GM10266 (cell line): ENCODE data around the gene DSCAML1.

ENCODE experiments used
- DNase-seq: peaks from one replicate; pipeline ENCODE4 v3.0.0; 2012; ENCODE audit errors: extremely low spot score
- CTCF ChIP-seq: IDR thresholded peaks from 2 replicates; pipeline ENCODE4 v1.5.1; 2012; ENCODE audit warnings: mild to moderate bottlenecking, low read depth; ENCODE audit not compliant: control insufficient read depth, insufficient read depth; ENCODE audit errors: missing control alignments

The DSCAML1 gene

GRCh38 chr11:117444711-117445658, 352.0 kb downstream of the DSCAML1 start:
- no peak for TF ChIP-seq CTCF
- no peak for DNase-seq

GRCh38 chr11:117444256-117444655, 352.8 kb downstream of the DSCAML1 start:
- DNase-seq, result no peak
- TF ChIP-seq CTCF, result no peak

- peak; percentile 59 for DNase-seq
- peak; percentile 61 for TF ChIP-seq CTCF
Measured at GRCh38 chr11:117443266-117444186, 353.5 kb downstream of the DSCAML1 start.

GRCh38 chr11:117442869-117443239, 354.2 kb downstream of the DSCAML1 start:
- DNase-seq, result no peak
- no peak for TF ChIP-seq CTCF

GRCh38 chr11:117442049-117442868, 354.8 kb downstream of the DSCAML1 start:
- no peak for TF ChIP-seq CTCF

GRCh38 chr11:117441146-117441975, 355.7 kb downstream of the DSCAML1 start:
- TF ChIP-seq CTCF, result no peak

More at GRCh38 chr11:117442049-117442868, 354.8 kb downstream of the DSCAML1 start:
- DNase-seq, result no peak

More at GRCh38 chr11:117441146-117441975, 355.7 kb downstream of the DSCAML1 start:
- no peak for DNase-seq
